Measurements from ENCODE around the gene BCAR3. TPM values are rescaled to one million over a fixed set of nuclear protein-coding genes. Genes with fewer than 3 reads are reported as not detected.

Gene BCAR3
- total RNA-seq, 4 donors from 2014 or later, result 22.3 to 98.7 (median 28.3) TPM

DNA sequence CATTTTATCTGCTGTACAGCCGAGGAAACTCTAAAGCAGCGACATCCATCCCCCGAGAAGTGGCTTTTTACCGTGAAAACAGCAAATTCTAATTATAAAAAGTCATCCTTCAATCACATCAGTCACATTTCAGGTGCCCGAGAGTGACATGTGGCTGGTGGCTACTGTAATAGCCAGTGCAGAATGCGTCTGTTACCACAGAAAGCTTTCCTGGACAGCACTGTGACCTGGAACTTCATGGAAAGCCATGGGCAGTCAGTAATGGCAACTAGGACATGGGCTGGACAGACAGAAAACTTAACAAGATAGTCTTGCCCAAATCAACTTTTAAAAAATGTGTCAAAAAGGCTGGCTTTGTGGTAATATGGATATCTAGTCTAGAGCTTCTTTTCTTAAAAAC lies 106.6 kb downstream of the BCAR3 start:
- TF ChIP-seq, protein P1, sequence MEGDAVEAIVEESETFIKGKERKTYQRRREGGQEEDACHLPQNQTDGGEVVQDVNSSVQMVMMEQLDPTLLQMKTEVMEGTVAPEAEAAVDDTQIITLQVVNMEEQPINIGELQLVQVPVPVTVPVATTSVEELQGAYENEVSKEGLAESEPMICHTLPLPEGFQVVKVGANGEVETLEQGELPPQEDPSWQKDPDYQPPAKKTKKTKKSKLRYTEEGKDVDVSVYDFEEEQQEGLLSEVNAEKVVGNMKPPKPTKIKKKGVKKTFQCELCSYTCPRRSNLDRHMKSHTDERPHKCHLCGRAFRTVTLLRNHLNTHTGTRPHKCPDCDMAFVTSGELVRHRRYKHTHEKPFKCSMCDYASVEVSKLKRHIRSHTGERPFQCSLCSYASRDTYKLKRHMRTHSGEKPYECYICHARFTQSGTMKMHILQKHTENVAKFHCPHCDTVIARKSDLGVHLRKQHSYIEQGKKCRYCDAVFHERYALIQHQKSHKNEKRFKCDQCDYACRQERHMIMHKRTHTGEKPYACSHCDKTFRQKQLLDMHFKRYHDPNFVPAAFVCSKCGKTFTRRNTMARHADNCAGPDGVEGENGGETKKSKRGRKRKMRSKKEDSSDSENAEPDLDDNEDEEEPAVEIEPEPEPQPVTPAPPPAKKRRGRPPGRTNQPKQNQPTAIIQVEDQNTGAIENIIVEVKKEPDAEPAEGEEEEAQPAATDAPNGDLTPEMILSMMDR (IDR thresholded peaks at IDR 0.05; ENCODE audit: low read depth), result no peak

DNA sequence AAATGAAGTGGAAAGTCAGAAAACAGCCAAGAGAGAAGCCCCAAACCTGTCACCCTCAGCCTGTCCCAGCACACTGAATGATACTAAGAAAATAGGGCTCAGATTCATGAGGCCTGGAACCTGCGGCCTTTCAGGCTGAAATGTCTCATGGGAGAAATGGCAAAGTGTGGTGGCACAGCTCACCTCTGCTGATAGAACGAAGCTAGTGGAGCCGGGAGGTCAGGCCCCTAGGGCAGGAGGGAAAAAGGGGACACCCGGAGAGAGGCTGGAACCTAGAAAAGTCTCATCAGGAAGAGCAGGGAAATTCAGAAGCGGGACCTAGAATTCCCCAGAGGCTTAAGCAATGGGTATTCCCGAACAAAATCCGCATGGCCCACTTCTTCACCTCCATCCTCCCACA lies 107.1 kb downstream of the BCAR3 start:
- TF ChIP-seq, protein P1 (IDR thresholded peaks at IDR 0.05; ENCODE audit: low read depth), result no peak

DNA sequence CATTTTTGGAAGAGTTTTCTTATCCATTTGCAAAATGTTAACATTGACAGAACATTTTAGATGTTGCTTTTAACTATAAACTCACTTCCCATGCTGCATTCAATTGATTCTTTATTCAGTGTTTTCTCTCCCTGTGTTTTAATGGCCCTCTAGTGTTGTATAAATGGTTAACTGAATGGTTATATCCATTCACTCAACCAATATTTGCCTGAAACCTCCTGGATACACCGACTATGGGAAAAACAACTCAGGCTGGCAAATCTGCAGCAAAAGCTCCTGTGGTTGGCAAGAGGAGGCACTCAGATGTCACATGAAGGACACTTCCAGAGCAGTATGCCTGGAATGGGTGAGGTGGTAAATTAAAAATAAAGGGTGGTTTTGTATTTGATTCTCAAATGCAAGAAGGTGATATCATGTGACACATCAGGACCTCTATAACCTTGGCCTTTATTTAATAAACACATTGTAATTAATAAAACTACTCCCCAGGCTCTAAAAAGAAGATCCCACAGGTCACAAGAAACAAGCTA lies 107.6 kb downstream of the BCAR3 start:
- TF ChIP-seq, protein P1 (IDR thresholded peaks at IDR 0.05; ENCODE audit: low read depth), result no peak

- TF ChIP-seq, protein P1 (IDR thresholded peaks at IDR 0.05; ENCODE audit: low read depth), result no peak
Observed at GRCh38 chr1:93571623-93572310, 109.9 kb downstream of the BCAR3 start.

GRCh38 chr1:93569489-93569888 lies 112.1 kb downstream of the BCAR3 start:
- TF ChIP-seq, protein P1 (IDR thresholded peaks at IDR 0.05; ENCODE audit: low read depth), result no peak

DNA sequence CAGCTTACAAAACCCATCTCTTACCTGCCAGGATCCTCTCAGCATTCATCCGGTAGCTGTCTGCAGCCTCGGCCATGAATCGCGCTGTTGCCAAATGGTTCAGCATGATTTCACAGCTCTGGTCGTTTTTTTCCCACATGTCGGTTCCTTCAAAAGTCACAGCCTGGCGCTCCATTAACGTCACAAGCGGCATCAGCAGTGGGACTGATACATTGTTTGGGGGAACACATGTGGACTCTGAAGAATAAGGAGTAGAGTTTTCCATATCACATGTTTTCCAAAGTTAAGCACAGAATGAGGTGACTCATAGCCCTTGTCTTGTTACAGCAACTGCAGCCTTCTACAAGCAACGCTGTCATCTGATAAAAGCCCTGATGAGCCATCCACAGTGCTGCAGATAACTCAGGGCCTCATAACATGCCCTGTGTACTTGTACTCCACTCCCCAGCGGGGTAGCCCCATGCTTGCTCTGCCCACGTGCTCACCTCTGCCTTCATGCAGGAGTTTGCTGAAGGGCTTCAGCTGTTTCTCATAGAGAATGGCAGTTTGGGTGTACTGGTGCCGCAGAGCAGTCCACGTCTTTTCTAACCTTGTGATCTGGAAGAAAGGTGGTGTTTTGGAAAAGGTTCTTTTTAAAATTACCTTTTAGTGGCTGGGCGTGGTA lies 114.2 kb downstream of the BCAR3 start:
- TF ChIP-seq, protein P1 (IDR thresholded peaks at IDR 0.05; ENCODE audit: low read depth), result no peak

GRCh38 chr1:93566227-93566626 lies 115.4 kb downstream of the BCAR3 start:
- TF ChIP-seq, protein P1 (IDR thresholded peaks at IDR 0.05; ENCODE audit: low read depth), result no peak

All from subcutaneous adipose tissue (tissue), 4 donors.